ENCODE measurements around the gene OGDHL.

GRCh38 chr10:49691588-49691987 is 70.5 kb downstream of the OGDHL start:
- TF ChIP-seq, protein P1, sequence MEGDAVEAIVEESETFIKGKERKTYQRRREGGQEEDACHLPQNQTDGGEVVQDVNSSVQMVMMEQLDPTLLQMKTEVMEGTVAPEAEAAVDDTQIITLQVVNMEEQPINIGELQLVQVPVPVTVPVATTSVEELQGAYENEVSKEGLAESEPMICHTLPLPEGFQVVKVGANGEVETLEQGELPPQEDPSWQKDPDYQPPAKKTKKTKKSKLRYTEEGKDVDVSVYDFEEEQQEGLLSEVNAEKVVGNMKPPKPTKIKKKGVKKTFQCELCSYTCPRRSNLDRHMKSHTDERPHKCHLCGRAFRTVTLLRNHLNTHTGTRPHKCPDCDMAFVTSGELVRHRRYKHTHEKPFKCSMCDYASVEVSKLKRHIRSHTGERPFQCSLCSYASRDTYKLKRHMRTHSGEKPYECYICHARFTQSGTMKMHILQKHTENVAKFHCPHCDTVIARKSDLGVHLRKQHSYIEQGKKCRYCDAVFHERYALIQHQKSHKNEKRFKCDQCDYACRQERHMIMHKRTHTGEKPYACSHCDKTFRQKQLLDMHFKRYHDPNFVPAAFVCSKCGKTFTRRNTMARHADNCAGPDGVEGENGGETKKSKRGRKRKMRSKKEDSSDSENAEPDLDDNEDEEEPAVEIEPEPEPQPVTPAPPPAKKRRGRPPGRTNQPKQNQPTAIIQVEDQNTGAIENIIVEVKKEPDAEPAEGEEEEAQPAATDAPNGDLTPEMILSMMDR (IDR thresholded peaks at IDR 0.05) = no peak
- no peak for TF ChIP-seq POLR2A (IDR thresholded peaks at IDR 0.05)
